HG03095 (cell line): ENCODE data around the gene HIPK4.
"Not testable (repeated sequence)": the region's sequence is repeated elsewhere in the genome, so short reads cannot be mapped to it uniquely, and the experiment has no call there.

Experiments
- ATAC-seq: cut with Tn5 transposase; IDR thresholded peaks from one replicate; pipeline ENCODE4 v1.9.1; 2021; ENCODE audit warnings: moderate library complexity; ENCODE audit not compliant: unreplicated experiment

The HIPK4 gene

GRCh38 chr19:40416918-40417642 lies 27.1 kb upstream of the HIPK4 start:
- no peak for ATAC-seq

- ATAC-seq = no peak
Measured at GRCh38 chr19:40415768-40416167, 25.8 kb upstream of the HIPK4 start.

GRCh38 chr19:40414542-40415535 lies 24.9 kb upstream of the HIPK4 start:
- ATAC-seq = no peak

- ATAC-seq = no peak
Measured at GRCh38 chr19:40413291-40413845, 23.4 kb upstream of the HIPK4 start, which contains the start of gene PRX. Gene PRX (minus strand): TSS chr19:40413378. CDS start chr19:40407932, 5,446 bp downstream.

- ATAC-seq = no peak
Measured at GRCh38 chr19:40412866-40413265, 22.9 kb upstream of the HIPK4 start.

- ATAC-seq = no peak
Measured at GRCh38 chr19:40411958-40412499, 22.0 kb upstream of the HIPK4 start.

GRCh38 chr19:40411125-40411842 lies 21.3 kb upstream of the HIPK4 start:
- ATAC-seq = no peak

GRCh38 chr19:40410030-40410389 lies 20.0 kb upstream of the HIPK4 start:
- no peak for ATAC-seq

GRCh38 chr19:40408598-40408925 lies 18.6 kb upstream of the HIPK4 start:
- ATAC-seq = not testable (repeated sequence)

- ATAC-seq = no peak
Measured at GRCh38 chr19:40407714-40408597, 18.0 kb upstream of the HIPK4 start.

- peak; percentile 56 for ATAC-seq
Measured at GRCh38 chr19:40403262-40403984, 13.4 kb upstream of the HIPK4 start.

- ATAC-seq = no peak
Measured at GRCh38 chr19:40400559-40400958, 10.6 kb upstream of the HIPK4 start.

GRCh38 chr19:40398417-40399131 lies 8.6 kb upstream of the HIPK4 start:
- no peak for ATAC-seq

GRCh38 chr19:40397568-40397906 lies 7.6 kb upstream of the HIPK4 start:
- no peak for ATAC-seq

- ATAC-seq = no peak
Measured at GRCh38 chr19:40396886-40397567, 7.0 kb upstream of the HIPK4 start.

GRCh38 chr19:40395956-40396355 lies 6.0 kb upstream of the HIPK4 start:
- no peak for ATAC-seq

GRCh38 chr19:40394816-40395210 lies 4.8 kb upstream of the HIPK4 start:
- ATAC-seq = no peak
